ENCODE measurements around the gene DAZL.
"Not testable (repeated sequence)": the region's sequence is repeated elsewhere in the genome, so short reads cannot be mapped to it uniquely, and the experiment has no call there.

DAZL gene, protein sequence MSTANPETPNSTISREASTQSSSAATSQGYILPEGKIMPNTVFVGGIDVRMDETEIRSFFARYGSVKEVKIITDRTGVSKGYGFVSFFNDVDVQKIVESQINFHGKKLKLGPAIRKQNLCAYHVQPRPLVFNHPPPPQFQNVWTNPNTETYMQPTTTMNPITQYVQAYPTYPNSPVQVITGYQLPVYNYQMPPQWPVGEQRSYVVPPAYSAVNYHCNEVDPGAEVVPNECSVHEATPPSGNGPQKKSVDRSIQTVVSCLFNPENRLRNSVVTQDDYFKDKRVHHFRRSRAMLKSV
- total RNA-seq: 0 to 0.53 (median 0.05) reads per million in 3 experiments

DNA sequence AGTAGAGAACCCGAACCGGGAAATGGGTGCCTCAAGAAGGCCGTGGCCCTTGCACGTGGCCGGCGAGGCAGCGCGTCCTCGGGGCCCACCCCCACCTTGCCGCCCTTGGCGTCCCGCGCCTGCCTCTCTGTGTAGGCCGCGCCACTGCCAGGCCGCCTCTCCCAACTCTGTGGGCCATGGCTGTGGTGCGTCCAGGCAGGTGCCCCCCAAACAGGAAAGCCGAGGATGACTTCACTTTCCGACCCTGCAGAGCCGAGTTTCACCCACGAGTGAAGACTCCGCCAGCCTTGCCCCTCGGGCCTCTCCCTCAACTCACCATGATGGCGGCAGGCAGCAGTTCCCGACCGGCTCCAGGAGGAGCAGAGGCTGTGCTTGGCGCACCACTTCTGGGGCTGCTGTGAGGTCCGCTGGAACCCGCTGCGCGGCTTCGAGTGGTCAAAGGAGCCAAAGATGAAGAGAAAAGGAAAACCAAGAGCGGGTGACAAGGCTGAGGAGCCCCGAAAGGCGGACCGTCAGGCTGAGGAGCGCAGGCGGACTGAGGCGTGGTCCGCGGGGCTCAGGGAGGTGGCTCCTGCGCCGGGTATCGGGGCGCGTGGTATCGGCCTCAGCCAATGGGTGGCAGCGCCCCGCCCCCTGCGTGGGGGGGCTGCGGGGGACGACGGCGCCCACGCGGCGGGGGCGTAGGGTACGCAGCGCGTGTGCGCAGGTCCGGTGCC, at the start of gene DAZL:
Gene DAZL, minus strand, starts transcription at position 537 of the 716 bp plus-strand sequence. Its CDS starts 218 bp downstream, at position 319.
- no peak for DNase-seq

DNA sequence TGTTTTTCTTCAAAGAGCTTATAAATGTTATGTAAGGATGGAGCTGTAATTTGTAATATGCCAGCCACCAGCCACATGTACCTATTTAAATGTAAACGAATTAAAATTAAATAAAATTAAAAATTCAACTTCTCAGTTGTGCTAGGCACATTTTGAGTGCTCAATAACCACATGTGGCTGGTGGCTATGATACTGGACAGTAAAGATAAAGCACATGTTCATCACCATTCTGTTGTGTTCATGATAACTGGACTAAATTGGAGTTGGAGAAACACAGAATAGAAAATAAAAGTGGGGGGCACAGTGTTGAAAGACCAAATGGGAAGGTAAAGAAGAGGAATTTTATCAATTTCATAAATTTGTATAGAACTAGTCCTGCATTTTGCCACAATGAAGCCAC, 49.8 kb upstream of the DAZL start:
- DNase-seq: no peak

DNA sequence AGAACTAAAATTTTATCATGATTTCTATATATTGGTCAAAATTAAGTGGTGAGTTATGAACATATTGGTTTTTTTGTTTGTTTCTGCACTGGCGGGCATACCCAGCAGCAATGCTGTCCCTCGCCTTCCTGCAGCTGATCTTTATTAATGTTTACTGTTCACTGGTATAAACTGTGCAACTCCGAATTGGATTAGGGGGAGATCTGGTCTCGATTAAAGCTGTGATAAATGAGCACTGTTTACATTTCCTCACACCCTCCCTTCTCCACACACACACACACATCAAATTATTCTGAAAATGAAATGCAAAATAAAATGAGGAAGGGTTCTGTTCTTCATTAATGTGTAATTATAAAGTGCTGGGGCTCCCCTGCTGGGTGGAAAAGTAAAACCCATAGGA, 48.5 kb upstream of the DAZL start:
- DNase-seq: no peak

DNA sequence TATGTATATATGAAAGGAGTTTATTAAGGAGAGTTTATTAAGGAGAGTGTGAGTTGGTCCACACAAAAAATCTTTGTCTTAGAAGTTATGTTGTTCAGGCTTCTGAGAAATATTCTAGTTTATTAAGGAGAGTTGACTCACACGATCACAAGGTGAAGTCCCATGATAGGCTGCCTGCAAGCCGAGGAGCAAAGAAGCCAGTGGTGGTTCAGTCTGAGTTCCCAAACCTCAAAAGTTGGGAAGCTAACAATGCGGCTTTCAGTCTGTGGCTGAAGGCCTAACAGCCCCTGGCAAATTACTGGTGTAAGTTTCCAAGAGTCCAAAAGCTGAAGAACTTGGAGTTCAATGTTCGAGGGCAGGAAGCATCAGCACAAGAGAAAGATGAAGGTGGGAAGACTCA, 42.4 kb upstream of the DAZL start:
- no peak for DNase-seq

DNA sequence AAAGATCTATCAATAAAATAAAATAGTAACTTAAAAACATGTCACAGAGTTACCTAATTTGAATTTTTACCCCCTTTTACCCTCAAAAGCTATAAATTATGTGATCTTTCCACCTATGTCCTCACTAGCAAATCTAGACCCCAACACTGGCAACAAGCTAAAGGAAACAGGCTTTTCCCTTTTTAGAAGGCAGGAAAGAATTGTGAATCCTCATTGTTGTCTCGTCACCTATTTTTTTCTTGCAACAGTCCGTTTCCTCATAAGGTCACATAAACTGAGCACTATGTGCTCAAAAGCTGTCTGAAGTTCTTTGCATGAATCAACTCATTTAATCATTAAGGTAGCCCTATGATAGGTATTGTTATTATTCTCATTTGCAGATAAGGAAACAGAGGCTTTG, 34.6 kb upstream of the DAZL start:
- DNase-seq: no peak

DNA sequence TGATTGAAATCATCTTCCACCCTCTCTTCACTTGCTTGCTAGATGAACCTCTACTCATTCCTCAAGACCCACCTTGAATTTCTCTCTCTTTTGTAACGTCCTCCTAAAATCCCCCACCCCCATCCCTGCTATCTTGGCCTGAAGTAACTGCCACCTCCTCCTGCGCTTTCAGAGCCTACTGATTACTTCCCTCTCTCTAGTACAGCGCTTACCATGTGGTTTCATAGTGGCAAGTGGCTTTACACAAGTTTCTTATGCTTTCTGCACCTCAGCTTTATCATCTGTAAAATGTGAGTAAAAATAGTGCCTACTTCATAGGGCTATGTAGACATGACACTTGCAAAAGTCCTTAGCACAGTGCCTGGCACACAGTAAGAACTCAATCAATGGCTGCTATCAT, 28.7 kb upstream of the DAZL start:
- DNase-seq: no peak

DNA sequence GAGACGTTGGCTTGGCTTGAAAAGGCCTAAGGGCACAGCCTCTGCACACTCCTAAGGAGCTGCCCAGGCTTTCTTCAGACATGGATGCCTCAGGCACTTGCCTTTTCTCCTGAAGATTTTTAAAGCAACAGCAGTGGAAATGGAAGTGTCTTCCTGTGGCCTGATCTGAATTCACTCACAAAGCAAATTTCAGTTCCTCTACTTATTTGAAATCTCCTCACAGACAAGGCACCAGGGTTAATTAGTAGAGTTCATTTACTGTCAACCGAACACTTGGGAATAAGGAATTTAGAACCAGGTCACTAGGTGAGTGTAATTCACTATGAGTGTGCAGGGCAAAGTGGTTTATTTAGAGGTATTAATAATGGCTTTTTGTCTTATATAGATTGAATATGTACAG, 27.2 kb upstream of the DAZL start:
- DNase-seq: no peak

DNA sequence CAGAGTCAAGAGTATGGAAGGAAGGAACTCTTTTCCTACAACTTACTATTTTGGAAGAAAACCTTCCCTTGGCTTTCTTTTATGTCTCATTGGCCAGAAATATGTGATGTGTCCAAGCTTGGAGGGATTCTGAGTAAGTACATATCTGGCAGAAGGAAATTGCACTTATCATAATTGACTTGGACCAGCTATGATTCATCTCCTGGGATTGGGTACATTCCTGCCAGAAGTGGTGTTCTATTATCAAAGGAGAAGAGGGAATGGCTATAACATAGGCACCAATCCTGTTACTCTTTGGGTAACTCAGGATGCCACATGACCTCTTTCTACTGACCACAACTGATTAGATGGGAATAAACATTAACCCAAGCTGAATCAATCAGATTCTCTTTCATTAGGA, 13.5 kb upstream of the DAZL start:
- no peak for DNase-seq

DNA sequence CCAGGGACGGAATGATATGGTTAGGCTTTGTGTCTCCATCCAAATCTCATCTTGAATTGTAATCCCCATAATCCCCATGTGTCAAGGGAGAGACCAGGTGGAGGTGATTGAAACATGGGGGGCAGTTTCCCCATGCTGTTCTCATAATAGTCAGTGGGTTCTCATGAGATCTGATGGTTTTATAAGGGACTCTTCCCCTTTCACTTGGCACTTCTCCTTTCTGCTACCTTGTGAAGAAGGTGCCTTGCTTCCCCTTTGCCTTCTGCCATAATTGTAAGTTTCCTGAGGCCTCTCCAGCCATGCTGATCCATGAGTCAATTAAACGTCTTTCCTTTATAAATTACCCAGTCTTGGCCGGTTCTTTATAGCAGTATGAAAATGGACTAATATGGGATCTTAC, 11.9 kb upstream of the DAZL start:
- not testable (repeated sequence) for DNase-seq

DNA sequence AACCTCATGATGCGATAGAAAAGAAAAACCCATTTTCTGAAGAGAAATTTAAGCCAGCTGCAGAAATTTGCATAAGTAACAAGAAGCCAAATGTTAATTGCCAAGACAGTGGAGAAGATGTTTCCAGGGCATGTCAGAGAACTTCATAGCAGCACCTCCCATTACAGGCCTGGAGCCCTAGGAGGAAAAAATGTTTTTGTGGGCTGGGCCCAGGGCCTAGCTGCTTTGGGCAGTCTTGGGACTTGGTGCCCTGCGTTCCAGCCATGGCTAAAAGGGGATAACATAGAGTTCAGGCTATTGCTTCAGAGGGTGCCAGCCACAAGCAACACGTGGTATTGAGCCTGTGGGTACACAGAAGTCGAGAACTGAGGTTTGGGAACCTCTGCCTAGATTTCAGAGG, 10.9 kb upstream of the DAZL start:
- DNase-seq: no peak

DNA sequence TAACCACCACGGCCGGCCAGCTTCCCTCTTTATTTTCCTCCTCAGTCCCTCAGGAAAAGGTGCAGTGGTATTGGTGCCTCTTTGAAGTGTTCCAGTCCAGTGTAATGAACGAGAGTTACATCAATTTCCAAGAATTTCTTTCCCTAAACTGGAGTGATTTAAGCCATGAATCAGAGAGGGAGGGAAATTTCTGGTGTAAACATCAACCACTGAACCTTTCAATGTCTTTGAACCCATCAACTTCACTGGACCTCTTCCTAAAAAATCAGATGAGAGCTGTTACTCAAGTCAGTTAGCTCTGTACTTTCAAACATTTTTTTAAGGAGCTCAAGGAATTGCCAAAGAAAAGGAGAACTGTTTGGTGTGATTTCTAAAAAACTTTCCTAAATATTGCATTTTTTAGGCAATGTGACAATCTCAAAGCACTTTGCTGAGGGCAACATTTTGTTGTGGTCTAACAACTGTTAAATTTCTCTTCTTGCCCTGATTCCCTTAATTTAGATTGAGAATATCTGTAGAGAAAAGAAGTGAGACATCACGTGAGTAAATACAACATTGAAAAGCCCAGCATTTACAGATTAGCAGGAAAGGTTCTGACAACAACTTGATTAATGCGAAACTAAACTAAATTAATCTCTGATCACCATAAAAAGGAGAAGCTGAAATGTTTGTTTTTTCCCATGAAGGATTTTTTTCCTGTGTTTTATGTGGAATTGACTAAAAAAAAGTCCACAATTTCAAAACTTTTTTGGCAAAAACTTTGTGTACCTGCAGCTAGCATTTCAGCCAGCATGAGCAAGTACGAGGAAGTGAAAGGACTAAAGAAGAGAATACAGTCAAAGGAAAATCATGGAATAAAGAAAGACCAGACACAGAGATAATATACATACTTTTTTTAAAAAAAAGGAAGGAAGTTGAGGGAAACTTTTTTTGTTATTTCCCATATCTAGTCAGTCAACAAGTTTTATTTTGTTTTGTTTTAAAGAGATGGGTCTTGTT, 9.1 kb upstream of the DAZL start:
- DNase-seq: no peak

DNA sequence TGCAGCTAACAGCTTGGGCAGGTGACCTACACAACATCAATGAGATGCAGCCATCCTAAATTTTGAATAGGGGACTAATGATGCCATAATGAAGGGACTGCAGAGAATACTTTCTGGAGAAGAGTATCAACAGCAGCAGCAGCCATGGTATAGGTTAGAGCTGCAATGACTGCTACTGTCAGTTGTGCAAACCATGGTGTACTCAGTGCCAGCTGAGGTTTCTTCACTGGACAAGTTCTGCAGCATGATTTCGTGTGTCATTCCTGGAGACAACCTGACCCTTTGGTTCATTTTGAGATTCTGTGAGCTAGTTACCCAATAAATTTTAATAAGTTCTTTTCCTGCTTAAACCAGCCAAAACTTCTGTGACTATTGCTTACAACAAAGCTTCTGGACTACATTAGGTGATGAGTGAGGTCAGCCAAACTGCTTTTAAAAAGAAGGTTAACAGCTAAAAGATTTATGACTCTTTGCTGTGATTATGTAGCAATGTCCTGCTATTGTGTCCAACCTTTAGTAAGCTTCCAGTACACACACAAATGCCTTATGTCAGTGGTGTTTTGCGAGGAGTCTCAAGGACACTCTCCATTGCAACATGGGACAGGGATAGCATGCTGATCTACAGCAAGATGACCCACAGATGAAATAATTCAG, 4.8 kb upstream of the DAZL start:
- DNase-seq: no peak

DNA sequence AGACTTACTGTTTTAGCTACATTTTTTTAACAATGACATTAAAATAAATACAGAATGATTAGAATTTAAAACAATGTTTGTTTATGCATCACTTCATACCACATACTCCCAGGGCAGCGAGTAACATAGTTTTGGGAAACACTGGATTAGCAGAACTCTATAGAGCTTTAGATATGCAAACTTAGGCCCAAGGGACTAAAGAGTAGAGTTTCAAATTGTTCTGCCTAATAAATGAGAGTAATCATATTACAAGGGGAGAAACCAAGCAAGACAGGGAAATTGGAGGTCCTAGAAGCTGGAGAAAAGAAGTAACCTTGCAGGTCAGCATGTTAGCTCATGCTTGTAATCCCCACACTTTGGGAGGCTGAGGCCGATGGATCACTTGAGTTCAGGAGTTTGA, 3.6 kb upstream of the DAZL start:
- no peak for DNase-seq

DNA sequence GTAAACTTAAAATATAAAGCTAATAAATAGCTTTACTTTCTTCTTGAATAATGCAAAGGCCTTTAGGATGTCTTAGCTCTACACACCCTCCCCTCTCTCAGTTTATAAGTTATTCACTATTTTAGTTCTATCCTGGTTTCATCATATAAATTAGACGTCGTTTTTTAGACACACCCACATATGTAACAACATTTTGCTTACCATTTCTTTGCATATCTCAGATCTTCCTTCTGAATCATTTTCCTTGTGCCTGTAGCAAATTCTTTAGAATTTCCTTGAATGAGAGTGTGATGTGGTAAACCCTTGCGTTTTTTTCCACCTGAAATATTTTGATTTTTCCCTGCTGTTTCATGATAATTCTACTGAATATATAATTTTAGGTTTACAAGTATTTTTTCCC, 2.5 kb upstream of the DAZL start:
- DNase-seq: no peak

DNA sequence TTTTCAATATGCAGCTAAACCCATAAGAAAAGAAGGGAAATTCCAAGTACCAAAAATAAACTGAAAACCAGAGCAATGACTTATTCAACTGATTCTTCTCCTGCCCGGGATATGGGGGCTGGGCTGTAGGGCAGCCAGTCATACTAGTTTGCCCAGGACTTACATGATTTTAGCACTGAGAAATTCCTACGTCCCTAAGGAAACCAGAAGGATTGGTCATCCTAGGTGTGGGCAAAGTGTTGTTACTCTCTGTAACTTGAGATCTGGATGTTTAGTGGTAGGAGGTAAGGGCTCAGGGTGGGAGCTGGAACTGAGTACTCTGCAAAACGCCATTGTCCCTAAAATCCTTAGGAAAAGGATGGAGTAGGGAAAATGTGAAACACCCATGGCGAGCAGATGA, 1.2 kb upstream of the DAZL start:
- no peak for DNase-seq

DNA sequence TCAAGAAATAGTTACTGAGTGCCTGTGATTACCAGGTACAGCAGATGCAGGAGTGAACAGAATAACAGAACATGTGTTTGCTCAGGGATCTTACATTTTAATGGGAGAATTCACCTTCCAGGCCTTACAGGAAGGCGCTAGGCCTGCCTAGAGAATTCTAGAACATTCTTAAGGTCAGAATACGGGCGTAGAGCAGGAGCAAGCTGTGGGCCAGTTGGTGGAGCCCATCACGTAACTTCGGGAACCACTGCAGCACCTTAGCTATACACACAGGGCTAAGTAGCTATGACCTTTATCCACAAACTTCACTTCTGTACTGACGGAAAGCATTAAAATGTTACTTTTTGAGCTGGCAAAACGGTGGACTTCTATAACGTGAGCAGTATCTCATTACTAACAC, 743 bp upstream of the DAZL start:
- DNase-seq: no peak

DNA sequence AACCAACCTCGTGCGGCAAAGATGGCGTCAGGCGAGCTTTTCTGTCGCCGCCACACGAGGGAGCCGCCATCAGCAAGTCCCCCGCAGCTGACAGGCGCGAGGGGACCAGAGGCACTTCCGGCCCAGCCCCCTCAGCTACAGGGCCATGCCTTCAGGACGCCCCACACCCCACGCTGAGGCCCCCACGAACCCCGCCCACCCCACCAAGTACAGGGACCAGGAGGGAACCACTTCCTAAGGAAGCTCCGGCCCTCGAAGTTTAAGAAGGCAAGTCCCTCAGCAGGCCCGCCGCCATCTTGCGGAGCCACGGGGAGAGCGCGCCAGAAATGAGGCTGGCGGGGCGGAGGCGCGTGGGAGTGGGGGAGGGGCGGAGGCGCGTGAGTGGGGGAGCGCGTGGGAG, 790 bp downstream of the DAZL start:
- DNase-seq: no peak

DNA sequence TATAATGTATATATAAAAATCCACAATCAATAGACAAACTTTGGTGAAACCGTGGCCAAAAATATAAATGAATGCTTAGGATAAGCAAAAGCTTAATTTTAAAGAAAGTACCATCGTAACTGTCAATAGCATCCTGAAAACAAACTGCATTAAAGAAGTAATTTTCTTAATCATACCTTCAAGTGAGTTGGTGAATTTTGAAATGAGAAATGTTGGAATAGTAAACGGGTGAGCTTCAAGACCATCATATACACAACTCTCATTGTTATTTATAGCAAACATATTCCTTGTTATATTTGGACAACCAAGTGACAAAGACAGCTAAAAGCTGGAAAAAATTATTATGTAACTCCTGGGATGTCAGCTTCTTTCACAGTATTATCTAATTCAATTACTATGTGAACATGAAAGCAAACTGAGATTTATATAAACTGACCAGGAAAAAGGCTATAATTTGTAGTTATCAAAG, 3.7 kb downstream of the DAZL start:
- no peak for DNase-seq

DNA sequence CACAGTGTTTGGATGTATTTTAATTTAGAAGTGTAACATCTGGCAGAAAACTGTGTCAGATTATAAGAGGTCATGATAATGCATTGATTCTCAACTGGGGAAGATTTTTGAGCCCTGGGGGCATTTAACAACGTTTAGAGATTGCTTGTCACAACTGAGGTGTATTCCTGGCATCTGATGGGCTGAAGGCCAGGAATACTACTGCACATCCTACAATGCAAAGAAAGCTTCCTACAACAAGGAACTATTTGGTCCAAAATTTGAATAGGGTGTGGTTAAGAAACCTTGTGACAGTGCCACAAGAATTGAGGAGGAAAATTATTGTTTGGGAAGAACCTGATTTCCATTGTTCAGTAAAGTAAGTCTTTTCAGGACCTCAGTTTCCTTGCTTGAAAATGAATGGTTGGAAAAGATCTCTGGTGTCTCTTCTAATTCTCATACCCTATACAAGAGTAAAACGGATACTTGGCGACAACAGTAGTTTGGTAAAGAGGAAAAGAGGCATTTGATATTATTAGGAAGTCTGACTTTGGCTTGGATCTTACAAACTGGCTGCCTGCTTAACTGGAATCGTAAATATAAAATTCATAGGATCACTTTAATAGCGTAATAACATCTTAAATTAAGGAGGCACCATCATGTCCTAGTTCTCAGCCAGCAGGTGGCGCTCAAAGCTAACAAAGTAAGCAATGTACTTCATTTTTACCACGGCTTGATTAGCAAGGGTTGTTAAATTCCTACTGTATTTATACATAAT, 4.3 kb downstream of the DAZL start:
- peak; percentile 67 for DNase-seq

DNA sequence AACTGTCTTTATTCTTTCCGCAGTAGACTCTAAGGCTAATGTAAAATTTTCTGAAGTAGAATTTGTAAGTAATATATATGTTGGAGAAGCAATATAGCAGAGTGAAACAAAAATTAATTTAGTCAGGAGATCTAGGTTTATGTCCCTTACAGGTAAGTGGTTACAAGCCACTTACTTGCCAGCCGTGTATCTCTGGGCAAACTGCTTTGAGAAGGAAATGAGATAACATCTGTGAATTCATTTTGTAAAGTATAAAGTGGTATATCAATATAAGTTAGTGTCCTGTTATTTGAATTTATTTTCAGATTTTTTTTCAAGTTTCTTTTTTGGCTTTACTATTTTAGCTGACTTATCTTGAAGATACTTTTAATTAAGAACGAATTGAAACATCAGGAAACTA, 5.5 kb downstream of the DAZL start:
- DNase-seq: no peak

DNA sequence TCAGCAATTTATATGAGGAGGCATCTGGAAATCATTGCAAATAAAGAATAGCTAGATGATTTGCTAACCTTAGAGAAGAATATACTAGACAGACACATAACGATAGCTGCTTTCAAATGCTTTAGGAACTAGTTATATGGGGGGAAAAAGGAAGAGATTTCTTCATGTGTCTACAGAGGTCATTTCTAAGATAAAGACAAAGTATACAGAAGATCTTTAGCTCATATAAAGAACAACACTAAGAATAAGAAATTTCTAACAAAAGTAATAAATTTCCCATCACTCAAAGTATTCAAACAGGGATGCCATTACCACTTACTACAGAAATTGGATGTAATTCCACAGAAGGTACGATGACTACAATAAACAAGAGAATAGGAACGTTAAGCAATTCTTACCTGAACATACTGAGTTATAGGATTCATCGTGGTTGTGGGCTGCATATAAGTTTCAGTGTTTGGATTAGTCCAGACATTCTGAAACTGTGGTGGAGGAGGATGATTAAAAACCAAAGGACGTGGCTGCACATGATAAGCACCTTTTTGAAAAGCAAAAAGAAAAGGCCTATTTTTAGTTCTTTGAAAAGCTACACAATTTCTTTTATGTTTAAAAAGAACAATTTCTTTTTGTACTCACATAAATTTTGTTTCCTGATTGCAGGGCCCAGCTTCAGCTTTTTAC, 8.7 kb downstream of the DAZL start:
- no peak for DNase-seq

Measured in central memory CD4-positive, alpha-beta T cell (primary cell).